HUDEP-2 (cell line): ENCODE data around the gene SLITRK3.

ENCODE experiments used
- DNase-seq, 76 experiments: peaks; one replicate each; lab custom pipeline; 2025; ENCODE audit not compliant: unreplicated experiment in 76 of 76; lab: John Stamatoyannopoulos, UW

Gene SLITRK3

GRCh38 chr3:165195640-165196576, at the start of gene SLITRK3:
Gene SLITRK3 (minus strand): TSS chr3:165196384. CDS start chr3:165190830, 5,554 bp downstream.
- no peak for DNase-seq

- DNase-seq = no peak
Measured at GRCh38 chr3:165243597-165243996, 47.4 kb upstream of the SLITRK3 start.

GRCh38 chr3:165233501-165234195, 37.5 kb upstream of the SLITRK3 start:
- DNase-seq = no peak

- DNase-seq = no peak
Measured at GRCh38 chr3:165225604-165226003, 29.4 kb upstream of the SLITRK3 start.

GRCh38 chr3:165217739-165218138, 21.6 kb upstream of the SLITRK3 start:
- DNase-seq = no peak

- no peak for DNase-seq
Measured at GRCh38 chr3:165212580-165212979, 16.4 kb upstream of the SLITRK3 start.

GRCh38 chr3:165211721-165212120, 15.5 kb upstream of the SLITRK3 start:
- DNase-seq = no peak

GRCh38 chr3:165210727-165211126, 14.5 kb upstream of the SLITRK3 start:
- no peak for DNase-seq

DNA sequence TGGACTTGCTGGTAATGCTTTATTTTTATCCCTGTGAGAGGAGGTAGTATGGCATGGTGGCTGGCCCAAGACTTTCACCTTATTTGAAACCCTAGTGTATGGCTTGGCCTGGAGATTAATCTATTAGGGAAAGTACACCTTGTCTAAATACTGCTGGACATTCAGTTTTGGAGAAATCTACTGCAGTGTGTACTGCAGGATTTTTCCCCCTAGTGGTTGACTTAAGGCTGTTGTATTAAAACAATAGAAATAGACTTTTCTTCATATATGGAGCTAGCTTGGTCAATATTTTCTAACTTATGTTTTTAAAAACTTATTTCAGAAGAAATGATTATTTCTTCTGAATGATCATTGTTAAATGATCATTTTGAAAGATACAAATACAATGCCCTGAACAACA, 13.9 kb upstream of the SLITRK3 start:
- DNase-seq = no peak

DNA sequence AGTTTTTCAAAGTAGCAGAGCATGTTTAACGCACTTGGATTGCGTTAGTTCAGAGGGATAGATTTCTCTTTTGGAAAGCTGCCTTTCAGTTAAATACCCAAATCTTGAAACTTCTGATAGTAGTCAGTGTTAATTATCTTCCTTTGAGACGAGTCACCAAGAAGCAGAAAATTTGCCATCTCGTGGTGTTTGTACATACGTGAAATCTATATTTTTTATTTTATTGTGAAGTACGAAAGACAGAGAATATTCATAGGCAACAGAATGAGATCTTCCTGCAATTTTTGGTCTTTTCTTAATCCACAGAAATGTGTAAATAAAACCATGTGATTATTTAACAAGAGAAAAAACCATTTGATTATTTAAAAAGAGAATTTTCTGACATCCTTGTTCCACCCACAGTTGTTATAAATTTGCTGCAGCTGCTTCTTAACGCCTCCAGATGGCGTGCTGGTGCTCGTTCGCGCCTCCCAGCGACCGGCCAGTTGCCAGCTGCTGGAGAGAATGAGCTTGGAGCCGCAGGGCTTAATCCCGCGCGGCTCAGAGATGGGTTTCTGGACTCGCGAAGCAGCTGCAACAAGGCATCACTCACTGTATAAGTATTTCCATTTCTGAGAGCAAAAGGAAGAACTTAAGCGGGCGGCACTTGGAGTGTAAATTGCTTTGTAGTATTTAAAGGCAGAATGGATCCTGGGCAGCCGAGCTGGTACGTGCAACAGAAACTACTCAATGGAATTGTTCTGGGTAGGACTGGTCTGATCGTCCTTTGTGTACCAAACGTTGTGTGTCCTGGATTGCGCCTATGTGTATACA, 10.5 kb upstream of the SLITRK3 start:
- DNase-seq = peak in 44 of 76 experiments; percentile 0 to 49 (median 14)

- DNase-seq = no peak
Measured at GRCh38 chr3:165204445-165204844, 8.3 kb upstream of the SLITRK3 start.

- no peak for DNase-seq
Measured at GRCh38 chr3:165202995-165203394, 6.8 kb upstream of the SLITRK3 start.

DNA sequence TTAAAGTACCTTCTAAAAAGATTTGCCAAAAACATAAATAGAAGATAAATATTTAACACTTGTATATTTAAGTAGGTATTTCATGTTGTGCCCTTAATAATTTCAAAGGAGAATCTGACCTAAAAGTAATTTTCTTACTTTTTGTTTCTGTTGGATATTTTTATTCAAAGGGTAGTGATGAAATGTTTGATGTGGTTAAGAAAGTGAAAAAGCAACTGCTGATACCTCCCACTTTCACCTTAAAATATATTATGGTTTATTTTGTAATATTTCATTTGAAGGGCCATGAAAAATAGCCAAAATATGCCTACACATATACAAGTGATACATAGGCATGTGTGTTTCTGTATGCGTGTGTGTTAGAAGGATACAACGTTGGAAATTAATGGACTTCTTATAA, 5.8 kb upstream of the SLITRK3 start:
- DNase-seq = no peak

DNA sequence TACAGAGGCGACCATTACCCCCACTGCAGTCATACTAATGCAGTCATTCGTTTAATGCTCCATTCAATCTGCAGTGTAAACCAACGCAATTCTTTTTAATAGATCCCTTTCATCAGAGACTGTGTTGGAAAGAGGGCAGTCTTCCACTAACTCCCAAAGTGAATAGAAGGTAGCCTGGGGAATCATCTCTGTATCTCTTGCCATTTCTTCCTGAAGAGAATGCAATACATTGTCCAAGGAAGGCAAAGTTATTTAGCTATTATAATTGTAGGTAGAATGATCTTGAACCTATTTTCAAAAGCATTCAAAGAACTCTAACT, 1.3 kb upstream of the SLITRK3 start:
- DNase-seq = no peak

DNA sequence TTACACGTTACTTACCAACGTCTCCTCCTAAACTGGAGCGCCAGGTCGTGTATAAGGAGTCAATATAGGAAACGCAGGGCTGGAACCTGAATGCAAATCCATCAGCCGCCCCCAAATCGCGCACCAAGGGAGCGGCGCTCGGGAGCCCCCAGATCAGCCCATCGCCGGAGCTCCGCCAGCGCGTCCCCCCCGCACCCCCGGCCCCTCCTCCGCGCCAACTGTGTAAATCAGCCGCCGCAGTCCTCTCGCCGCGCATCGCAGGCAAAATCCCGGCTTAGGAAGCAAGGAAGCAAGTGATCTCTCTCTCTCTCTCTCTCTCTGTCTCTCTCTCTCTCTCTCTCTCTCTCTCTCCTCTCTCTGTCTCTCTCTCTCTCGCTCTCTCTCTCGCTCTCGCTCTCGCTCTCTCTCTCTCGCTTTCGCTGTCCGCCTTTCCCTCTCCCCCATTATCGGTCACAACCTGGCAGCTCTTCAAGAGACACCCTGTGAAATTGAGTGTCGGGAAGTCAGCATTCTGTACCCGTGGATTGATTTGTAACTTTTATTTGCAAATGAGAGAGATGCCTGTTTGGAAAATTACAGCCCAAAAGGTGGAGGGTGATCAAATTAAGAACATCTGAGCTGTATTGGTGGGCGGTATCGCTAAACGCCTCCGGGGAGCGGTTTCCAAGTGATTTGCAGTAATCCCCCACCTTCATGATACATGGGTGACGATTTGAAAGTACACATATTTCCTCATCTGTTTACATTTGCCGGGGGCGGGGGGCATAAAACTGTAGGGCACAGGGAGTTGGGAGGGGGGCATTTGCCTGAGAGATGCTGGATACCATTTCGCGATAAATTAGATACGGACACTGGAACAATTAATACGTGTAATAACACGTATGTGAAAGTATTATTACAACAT, 645 bp upstream of the SLITRK3 start:
- no peak for DNase-seq

GRCh38 chr3:165195241-165195639, 944 bp downstream of the SLITRK3 start:
- no peak for DNase-seq

- DNase-seq = no peak
Measured at GRCh38 chr3:165194511-165195240, 1.5 kb downstream of the SLITRK3 start.

- no peak for DNase-seq
Measured at GRCh38 chr3:165193366-165194254, 2.6 kb downstream of the SLITRK3 start.
